HG02840 (cell line): ENCODE results near the gene CDKN2AIPNL.
"Not testable (repeated sequence)": the region's sequence is repeated elsewhere in the genome, so short reads cannot be mapped to it uniquely, and the experiment has no call there.

Experiments
- ATAC-seq: cut with Tn5 transposase; IDR thresholded peaks from one replicate; pipeline ENCODE4 v1.9.1; 2021; ENCODE audit warnings: mild to moderate bottlenecking, moderate library complexity, moderate number of reproducible peaks; ENCODE audit not compliant: unreplicated experiment, low FRiP score

The CDKN2AIPNL gene

GRCh38 chr5:134406390-134406789 lies 5.3 kb downstream of the CDKN2AIPNL start:
- ATAC-seq, result no peak

- ATAC-seq, result no peak
Observed at GRCh38 chr5:134403951-134404350, 7.7 kb downstream of the CDKN2AIPNL start.

DNA sequence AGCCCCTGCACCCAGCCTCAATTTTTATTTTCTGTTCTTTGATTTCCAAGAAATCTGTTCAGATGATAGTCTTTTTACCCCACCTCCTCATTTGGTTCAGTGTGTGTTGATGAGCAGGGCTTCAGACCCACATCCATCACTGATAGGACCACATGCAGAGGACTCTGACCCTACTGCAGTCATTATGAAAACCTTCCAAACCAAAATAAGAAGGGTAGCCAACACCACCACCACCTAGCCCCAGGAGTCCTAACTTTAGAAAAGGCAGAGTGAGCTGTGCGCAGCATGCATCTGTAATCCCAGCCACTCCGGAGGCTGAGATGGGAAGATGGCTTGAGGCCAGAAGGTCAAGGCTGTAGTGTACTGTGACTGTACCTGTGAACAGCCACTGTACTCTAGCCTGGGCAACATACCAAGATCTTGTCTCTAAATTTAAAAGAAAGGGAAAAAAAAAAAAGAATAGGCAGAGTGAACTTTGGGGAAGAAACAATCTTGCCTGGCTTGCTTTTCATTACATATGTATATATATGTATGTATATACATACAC lies 13.0 kb downstream of the CDKN2AIPNL start:
- no peak for ATAC-seq

DNA sequence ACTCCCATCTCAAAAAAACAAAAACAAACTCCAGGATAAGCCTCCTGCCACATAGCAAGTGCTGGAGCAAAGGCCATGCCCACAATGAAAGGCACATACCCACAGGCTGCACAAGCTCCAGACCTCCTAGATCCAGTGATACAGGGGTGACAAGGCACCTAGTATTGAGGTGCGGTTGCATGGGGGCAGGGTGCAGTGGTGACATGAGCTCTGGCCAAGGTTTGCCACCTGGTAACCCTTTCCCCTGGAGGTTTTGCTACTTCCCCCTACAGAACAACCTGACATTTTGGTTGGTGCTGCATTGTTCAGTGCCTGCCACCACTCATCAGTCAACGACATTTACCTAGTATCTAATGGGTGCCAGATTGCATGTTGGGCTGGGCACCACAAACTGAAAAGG lies 14.5 kb downstream of the CDKN2AIPNL start:
- no peak for ATAC-seq

DNA sequence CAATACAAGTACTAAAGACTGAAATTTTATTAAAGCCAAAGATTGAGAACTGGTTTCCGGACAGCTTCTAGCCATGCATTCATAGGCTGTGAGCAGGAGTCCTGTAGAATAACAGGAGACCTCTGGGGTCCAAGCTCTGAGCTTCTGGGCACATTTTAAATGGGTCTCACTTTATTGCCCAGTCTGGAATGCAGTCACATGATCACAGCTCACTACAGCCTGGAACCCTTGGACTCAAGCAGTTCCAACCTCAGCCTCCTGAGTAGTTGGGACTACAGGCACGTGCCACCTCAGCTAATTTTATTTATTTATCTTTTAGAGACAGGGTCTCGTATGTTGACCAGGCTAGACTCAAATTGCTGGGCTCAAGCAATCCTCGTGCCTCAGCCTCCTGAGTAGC lies 15.4 kb downstream of the CDKN2AIPNL start:
- no peak for ATAC-seq

DNA sequence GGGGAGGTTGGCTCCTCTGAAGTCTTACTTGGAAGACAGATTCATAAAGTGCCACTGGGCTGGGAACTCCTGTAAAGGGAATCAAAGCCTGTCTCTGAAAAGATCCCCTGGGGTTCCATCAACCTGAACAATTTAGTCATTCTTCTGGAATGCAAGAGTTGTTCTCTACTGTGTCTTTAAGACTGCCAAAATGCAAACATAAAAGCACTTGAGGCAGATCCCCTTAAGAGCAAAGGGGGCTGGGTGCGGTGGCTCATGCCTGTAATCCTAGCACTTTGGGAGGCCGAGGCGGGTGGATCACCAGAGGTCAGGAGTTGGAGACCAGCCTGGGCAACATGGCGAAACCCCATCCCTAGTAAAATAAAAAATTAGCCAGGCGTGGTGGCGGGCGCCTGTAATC lies 16.7 kb downstream of the CDKN2AIPNL start:
- ATAC-seq, result no peak

- no peak for ATAC-seq
Observed at GRCh38 chr5:134392301-134392700, 19.4 kb downstream of the CDKN2AIPNL start.

GRCh38 chr5:134387443-134387842 lies 24.2 kb downstream of the CDKN2AIPNL start:
- no peak for ATAC-seq

DNA sequence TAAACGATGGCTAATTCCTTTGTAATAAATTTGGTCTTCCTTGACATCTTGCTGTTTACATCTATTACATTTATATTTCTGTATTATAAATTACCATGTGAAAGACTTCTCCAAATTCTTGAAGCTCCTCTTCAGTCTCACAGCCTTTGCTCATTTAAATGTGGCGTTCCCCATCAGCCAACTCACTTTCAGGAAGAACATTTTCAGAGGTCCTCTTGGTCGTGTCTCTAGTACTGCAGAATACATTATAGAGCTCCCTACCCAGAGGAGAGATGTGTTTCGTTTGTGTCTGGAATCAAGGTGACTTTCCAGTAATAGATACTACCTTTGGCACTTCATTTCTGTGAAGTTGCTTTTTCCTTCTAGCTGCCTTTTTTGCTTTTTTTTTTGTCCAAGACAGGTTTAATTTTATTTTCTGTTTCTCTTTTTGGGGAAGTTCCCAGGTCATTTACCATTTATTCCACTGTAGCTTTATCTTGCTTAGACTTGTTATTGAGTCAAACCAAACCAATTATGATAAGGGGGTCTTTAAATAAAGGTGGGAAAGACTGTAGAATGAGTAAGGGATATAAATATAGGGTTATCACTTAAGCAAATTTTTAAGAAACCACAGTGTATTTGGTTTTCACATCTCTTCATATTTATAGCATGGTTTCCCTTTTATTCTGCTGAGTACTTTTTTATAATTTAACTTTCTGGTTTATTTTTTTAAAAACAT lies 27.5 kb downstream of the CDKN2AIPNL start:
- ATAC-seq, result no peak

DNA sequence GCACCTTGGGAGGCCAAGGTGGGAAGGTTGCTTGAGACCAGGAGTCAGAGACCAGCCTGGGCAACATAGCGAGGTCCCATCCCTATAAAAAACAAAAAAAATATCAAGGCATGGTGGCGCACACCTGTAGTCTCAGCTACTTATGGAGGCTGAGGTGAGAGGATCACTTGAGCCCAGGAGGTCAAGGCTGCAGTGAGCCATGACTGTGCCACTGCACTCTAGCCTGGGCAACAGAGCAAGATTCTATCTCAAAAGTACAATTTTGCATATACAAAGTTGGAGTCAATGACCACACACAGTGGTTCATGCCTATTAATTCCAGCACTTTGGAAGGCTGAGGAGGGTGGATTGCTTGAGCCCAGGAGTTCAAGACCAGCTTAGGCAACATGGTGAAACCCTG lies 29.5 kb downstream of the CDKN2AIPNL start:
- ATAC-seq, result not testable (repeated sequence)

GRCh38 chr5:134380346-134380745 lies 31.3 kb downstream of the CDKN2AIPNL start:
- ATAC-seq, result no peak

DNA sequence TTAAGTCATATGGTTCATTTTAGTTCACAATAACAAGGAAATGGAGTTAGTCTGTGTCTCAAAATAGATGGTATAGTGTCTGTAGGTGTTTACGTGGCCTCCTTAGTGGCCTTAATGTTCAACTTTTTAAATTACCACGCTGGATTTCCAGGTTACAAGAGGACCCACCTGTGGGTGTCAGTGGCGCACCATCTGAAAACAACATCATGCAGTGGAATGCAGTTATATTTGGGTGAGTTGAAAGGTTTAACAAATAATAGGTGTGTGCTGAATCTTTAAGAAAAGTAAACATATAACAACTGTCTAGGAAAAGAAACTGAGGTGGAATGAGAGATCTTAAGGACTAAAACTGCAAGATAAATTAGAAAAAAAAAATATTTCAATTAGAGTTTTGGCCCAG lies 37.4 kb downstream of the CDKN2AIPNL start:
- ATAC-seq, result no peak

- ATAC-seq, result not testable (repeated sequence)
Observed at GRCh38 chr5:134373633-134374032, 38.0 kb downstream of the CDKN2AIPNL start.

DNA sequence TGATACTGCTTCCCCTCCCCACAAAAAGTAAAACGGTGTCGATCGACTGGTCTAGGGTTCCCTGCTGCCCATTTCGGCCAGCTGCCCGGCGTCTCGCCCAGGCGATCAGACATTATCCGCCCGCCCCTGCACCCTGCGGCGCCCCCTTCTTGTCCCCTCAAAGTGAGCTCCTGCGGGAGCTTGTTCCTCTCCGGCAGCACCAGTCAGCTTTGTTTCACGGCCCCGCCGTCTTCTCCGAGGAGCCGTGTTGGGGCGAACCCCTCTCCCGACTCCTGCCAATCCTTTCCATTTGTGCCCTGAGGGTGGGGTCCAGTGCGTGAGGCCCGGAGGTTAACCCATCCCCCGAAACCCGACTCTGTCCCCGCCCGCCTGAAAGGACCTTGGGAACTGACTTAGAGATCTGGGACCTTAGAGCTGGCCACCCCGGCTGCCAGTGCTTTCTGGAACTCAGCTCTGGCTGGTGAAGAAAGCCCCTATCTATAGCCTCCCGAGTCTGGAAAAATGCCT lies 39.8 kb downstream of the CDKN2AIPNL start:
- ATAC-seq, result no peak

DNA sequence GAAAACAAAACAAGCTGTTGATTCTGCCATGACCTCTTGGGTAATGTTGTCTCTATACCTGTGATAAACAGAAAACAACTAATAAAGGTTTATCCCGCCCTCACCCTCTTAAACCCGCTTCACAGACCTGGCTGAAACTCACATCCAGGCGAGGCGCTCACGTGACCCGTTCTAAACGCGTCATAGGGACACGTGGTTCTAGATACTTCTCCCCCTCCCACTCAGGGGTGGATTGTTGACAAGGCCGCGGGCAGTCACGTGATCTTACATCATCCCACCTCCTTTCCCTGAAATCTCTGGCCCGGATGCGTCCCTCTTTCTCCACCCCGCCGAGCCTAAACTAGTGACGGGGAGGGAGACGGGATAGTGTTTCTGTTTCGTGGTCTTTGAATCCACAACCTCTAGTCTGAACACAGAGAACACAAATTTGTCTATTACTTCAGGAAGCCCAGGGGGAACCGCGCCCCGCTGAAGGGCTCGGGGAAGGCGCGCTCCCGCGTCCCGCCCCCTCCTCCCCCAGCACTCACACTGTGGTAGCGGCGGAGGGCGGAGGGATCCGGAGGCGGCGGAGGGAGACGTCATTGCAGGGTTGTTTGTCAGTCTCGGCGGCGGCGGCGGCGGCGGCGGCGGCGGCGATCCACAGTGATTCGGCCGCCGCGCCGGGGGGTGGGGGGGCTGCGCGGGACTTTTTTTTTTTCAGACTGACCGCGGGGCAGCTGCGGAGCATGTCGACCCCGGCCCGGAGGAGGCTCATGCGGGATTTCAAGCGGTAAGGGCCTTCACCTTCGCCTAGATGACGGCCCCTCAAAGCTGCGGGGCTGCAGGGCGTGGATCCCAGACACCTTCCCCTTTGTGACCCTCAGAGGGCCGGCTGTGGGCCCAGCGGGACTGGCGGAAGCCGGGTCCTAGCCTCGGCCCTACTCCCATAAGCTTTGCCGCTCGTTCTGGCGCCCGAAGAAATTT lies 40.5 kb downstream of the CDKN2AIPNL start, which contains the start of gene UBE2B:
TSS of gene UBE2B (plus strand) at position 699 of the 963 bp plus-strand sequence. CDS start at position 726, 27 bp downstream.
- ATAC-seq, result peak; percentile 77

- ATAC-seq, result peak; percentile 6
Observed at GRCh38 chr5:134370311-134370870, 41.3 kb downstream of the CDKN2AIPNL start.

- ATAC-seq, result no peak
Observed at GRCh38 chr5:134365604-134366003, 46.1 kb downstream of the CDKN2AIPNL start.

- ATAC-seq, result no peak
Observed at GRCh38 chr5:134355681-134356080, 56.0 kb downstream of the CDKN2AIPNL start.
